Embryonic facial prominence (tissue), 1 donor: ENCODE data around the gene ANXA8.
"Not testable (repeated sequence)": the region's sequence is repeated elsewhere in the genome, so short reads cannot be mapped to it uniquely, and the experiment has no call there.

ENCODE experiments used
- DNase-seq: peaks from one replicate; pipeline ENCODE4 v3.0.0-alpha.2; 2016; ENCODE audit errors: extremely low spot score

The ANXA8 gene, protein sequence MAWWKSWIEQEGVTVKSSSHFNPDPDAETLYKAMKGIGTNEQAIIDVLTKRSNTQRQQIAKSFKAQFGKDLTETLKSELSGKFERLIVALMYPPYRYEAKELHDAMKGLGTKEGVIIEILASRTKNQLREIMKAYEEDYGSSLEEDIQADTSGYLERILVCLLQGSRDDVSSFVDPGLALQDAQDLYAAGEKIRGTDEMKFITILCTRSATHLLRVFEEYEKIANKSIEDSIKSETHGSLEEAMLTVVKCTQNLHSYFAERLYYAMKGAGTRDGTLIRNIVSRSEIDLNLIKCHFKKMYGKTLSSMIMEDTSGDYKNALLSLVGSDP

DNA sequence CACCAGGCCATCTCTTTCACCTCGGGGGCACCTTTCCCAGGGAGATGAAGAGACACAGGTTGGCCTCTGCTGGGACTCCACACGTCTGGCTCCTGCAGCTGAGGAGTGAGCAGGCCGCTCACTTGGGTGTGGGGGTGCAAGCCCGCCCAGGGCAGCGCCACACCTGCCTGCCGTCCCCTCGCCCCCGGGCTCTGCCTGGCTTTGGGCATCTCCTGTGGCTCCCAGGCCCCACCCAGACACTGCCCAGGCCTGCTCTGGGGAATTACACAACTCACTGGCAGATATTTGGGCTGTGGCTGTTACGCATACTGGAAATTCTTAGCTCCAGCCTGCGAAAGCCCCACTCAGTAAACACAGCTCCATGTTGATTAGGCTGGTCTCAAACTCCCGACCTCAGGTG, at the start of gene ANXA8:
Gene ANXA8, minus strand, starts transcription at position 193 of the 400 bp plus-strand sequence. Its CDS starts 182 bp downstream, at position 11.
- DNase-seq: not testable (repeated sequence)

DNA sequence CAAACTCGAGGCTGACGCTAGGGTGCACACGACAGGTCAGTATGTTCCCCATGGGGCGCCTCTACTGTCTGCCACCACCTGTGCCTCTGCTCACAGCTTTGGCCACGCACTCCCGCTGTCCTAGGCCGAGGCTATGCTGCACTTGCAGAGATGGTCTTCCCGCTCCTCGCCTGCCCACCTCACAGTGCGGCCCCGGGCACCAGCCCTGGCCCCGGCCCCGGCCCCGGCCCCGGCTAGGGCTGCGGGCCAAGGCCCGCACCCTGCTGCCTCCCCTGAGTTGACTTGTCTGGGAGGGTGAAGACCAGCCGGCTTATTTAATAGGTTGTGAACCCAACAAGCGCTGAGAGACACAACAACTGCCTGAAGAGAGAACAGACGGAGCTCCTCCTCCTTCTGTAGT, 39.6 kb upstream of the ANXA8 start, which contains the start of gene AGAP9:
Gene AGAP9, minus strand, starts transcription at position 164 of the 400 bp plus-strand sequence. Its CDS starts 112 bp downstream, at position 52.
- not testable (repeated sequence) for DNase-seq

DNA sequence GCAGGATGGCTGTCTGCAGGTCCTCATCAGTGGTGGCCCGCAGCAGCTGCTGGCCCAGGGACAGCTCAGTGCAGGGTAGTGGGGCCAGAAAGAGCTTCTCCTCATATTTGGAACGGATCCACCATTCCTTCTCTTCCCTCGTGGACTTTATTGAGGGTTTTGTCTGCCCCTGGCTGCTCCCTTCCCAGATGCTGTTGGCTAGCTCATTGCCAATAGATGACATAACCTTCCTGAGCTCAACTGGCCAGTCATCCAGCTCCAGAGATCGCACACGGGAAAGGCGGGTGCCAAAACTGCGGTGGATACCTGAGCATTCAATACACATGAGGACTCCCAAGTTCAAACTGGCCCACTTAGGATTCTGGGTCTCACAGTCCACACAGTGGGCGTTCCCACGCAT, 18.4 kb upstream of the ANXA8 start:
- DNase-seq: not testable (repeated sequence)

- DNase-seq: not testable (repeated sequence)
Observed at GRCh38 chr10:47494226-47494625, 10.3 kb upstream of the ANXA8 start.

GRCh38 chr10:47491600-47491999, 7.7 kb upstream of the ANXA8 start, which contains the start of gene FAM25G:
Gene FAM25G, minus strand, starts transcription at chr10:47491700. Its CDS starts 26 bp downstream, at chr10:47491674.
- not testable (repeated sequence) for DNase-seq

- DNase-seq: not testable (repeated sequence)
Observed at GRCh38 chr10:47489630-47490029, 5.7 kb upstream of the ANXA8 start.

DNA sequence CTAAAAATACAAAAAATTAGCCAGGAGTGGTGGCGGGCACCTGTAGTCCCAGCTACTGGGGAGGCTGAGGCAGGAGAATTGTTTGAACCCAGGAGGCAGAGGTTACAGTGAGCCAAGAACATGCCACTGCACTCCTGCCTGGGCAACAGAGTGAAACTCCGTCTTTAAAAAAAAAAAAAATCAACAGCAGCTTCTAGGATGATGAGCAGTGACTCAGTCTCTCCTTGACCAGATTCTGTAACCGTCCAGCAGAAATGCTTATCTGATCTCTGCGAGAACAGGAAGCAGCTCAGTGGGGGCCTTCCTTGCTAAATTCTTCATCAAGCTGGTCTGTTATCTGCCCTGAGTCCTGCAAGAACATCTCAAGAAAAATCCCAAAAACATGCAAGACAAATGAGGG, 2.0 kb upstream of the ANXA8 start:
- DNase-seq: not testable (repeated sequence)

GRCh38 chr10:47484786-47485185, 871 bp upstream of the ANXA8 start:
- DNase-seq: not testable (repeated sequence)

DNA sequence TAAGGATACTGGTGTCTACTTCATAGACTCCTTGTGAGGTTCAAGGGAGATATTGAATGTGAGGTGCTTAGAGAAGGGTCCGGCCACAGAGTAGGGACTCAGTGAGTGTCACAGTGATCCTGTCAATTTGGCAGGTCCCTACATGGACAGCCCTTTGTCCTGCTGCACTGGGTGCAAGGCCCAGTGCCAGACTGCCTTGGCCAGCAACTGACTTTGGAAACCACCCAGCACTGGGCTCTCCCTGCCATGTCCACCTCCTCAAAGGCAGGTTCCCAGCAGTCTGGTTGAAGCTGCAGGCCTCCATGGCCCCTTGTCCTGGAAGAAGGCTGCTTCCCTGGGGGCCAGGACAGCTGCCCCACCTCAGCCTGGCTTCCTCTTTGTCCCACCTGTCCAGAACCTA, 1.5 kb downstream of the ANXA8 start:
- DNase-seq: not testable (repeated sequence)

GRCh38 chr10:47481768-47482181, 2.1 kb downstream of the ANXA8 start:
- DNase-seq: not testable (repeated sequence)

DNA sequence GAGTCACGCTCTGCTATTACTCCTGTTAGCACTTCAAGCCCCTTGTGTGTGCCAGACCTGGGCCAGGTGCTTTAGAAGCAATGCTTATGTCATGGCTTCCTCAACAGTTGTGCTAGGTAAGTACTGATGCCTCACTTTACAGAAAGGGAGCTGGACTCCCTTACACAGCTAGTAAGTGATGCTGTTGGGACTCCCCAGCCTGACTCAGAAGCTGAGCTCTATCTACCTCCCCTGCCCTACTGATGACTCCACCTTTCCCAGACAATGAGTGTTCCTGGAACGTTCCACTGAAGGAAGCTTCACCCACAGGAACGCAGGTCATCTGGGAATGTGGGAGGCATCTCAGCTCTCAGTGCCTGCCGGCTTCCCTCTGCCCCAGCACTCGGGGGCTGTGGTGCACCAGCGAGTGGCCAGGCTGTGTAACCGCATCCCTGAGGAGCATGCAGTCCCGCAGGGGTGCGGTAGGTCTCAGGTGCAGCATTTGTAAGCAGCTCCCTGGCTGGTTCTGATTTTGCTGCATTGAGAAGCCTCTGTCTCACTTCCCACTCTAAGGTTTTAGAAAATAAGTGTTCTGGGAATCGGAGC, 2.6 kb downstream of the ANXA8 start:
- not testable (repeated sequence) for DNase-seq

DNA sequence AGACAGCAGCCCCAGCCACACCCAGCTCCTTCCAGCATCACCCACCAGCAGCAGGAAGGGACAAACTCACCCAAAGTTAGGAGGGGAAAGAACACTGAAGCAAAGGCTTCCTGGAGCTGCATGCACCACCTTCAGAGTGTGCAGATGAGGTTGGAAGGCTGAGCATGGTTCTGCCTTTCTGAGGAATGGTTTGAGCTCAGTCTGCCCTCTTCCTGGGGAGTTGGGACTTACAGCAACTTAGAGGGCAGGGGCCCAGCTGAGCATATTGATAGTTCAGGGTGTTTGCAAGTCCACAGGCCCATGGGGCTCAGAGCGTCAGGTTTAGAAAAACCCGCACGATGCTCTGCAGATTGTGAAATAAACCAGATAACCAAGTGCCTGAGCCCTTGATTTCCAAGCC, 3.8 kb downstream of the ANXA8 start:
- DNase-seq: not testable (repeated sequence)

DNA sequence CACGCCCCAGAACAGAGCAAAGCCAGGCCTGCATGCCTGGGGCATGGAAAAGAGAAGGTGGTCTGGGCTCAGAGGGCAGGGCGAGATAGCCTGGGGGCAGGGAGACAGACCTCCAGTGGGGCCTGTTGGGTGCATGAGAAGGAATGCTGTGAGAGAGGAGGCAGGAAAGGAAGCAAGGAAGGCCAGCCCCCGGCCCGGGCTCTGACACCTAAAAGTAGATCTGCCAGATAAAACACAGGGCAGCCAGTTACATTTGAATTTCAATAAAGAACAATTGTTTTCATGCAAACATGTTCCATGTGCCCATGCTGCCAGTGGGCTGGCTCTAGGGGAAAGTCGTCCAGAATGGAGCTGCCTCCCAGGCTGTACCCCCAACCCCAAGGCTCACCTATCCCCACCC, 5.8 kb downstream of the ANXA8 start:
- not testable (repeated sequence) for DNase-seq

GRCh38 chr10:47477078-47477477, 6.8 kb downstream of the ANXA8 start:
- DNase-seq: not testable (repeated sequence)

- DNase-seq: not testable (repeated sequence)
Observed at GRCh38 chr10:47475101-47475500, 8.8 kb downstream of the ANXA8 start.

DNA sequence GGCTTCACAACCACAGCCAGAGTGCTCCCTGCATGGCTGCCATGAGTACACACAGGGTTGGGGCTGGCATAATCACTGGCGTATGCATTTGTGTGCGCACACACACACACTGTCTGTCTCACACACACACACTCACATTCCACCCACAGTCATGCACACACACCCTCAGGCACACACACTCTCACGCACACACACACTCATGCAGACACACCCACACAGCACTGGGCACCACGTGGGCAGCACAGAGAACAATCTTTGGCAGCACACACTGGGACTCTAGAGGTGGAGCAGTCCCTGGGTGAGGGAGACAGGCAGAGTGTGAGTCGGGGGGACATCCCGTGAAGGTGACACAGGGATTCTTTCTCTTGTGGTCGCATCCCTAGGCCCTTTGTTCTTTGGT, 10.4 kb downstream of the ANXA8 start:
- not testable (repeated sequence) for DNase-seq

GRCh38 chr10:47472647-47473046, 11.3 kb downstream of the ANXA8 start:
- DNase-seq: not testable (repeated sequence)

DNA sequence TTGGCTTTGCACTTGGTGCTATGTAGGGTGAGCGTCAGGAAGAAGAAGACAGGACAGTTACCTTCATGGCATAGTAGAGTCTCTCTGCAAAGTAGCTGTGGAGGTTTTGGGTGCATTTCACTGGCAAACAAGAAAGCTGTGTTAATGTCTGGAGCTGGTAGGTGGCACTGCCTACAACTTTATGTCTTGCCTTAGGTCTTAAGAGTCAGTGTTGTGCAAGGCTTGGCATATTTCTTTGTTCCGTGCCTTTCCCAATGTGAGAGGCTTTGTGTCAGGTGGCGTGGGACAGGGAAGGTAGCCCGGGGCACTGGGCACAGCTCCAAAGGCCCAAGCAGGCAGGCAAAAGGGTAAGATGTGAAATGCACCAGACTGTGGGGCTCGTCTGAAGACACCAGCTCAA, 11.8 kb downstream of the ANXA8 start:
- DNase-seq: not testable (repeated sequence)

DNA sequence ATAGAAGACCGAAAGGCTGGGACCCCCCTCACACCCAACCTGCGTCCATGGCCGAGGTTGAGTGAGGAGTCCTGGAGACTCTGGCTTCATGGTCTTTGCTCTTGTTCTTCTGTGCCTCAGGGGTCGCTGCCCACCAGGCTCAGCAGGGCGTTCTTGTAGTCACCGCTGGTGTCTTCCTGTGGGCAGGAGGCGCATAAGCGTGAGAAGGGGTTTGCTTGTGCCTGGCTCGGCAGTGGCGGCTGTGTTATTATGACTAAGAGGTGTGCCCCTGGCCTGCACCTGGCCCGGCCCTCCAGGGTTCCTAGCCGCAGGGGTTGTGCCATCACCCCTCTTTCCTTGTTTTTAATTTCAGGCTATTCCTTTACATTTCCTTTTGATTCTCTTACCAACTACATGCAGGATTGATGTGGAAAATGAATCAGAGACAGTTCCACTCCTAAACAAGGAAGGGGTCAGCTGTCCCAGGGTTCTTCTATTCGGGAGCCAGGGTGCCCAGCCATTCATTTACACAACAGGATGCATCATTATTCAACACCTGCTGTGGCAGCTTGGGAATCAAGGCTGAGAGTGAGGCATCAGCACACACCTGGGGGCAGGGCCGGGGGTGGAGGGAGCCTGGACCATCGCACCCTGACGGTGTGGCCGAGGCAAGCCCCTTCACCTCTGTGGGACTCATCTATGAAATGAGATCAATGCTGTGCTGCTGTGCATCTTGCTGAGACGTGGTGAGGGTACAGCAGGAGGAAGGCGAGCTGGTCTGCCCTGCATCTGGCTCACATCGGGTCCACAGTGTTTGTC, 15.0 kb downstream of the ANXA8 start:
- not testable (repeated sequence) for DNase-seq

DNA sequence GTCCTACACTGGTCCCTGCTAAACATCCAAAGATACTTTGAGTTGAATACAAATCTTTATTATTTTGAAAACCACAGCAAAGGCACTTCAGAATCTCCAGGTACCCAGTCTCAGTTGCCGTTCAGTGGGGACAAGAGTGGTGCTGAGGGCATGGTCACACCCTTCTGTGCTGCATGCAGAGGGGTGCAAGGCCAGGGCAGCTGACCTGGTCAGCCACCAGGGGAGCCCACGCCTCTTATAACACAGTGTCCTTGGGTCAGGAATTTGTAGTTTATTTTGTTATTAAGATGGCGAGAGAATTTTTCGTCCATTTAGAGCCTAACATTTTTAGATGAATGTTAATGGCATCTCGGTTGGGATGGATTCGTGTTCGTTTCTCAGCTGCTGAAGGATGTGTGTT, 16.0 kb downstream of the ANXA8 start:
- not testable (repeated sequence) for DNase-seq

DNA sequence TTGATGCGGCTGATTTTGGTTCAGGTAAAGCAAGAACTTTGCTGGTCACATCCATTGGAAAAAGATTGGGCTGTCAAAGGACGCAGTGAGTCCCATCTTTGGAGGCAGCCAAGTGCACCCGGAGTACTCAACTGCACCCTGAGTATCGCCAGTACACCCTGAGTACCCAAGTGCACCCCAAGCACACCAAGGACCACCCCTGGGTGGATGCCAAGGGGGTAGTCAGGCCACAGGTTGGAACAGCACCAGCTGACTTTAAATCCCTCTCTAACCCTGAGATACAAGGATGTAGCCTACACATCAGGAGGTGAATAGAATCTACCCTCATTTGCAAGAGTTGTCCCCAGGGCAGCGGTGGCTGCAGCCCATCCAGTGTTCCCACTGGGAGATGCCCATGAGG, 16.5 kb downstream of the ANXA8 start:
- not testable (repeated sequence) for DNase-seq
